NB4 (cell line): ENCODE results near the gene C2CD4A.

Experiments used
- DNase-seq: peaks from one replicate; pipeline ENCODE4 v3.0.0; 2010; ENCODE audit warnings: low read depth
- H3K4me3 ChIP-seq: one replicate; pipeline ENCODE4 v1.5.1; 2011; ENCODE audit warnings: mild to moderate bottlenecking, low read depth, low read length, moderate library complexity
- CTCF ChIP-seq: IDR thresholded peaks from one replicate; pipeline ENCODE4 v1.5.1; 2012; ENCODE audit warnings: low read depth, low read length
- MAX ChIP-seq: IDR thresholded peaks from 2 replicates; pipeline ENCODE4 v1.6.1; 2011; ENCODE audit warnings: low read depth, low read length
- MYC ChIP-seq: IDR thresholded peaks from 2 replicates; pipeline ENCODE4 v1.6.1; 2011; ENCODE audit warnings: low read depth, low read length
- POLR2A ChIP-seq: IDR thresholded peaks from 2 replicates; pipeline ENCODE4 v1.6.1; 2011; ENCODE audit warnings: mild to moderate bottlenecking; ENCODE audit not compliant: insufficient read length; ENCODE audit errors: extremely low read depth

The C2CD4A gene

GRCh38 chr15:62068071-62068809 lies 1.5 kb downstream of the C2CD4A start:
- no peak overlapping the region for H3K4me3 ChIP-seq
- peak; percentile 81 for DNase-seq
- TF ChIP-seq CTCF = no peak
- no peak for TF ChIP-seq MAX
- TF ChIP-seq POLR2A = no peak
- no peak for TF ChIP-seq MYC

DNA sequence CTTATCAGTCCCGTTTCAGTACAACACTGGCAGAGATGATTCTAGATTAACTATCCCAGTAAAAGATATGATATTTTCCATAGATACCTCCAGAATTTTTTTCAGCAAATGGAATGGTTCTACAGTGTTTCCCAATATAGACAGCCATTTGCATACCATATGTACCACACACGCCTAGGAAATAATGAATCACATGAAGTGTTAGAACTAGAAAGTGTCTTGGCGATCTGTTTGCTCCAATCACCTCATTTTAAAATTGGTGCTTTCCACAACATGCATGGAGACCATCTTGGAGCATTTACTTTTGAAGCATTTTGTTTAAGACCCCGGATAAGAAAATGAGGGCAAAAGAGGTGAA lies 2.0 kb downstream of the C2CD4A start:
- no peak overlapping the region for H3K4me3 ChIP-seq

GRCh38 chr15:62069551-62069950 lies 2.8 kb downstream of the C2CD4A start:
- no peak overlapping the region for H3K4me3 ChIP-seq
- no peak for DNase-seq
- TF ChIP-seq CTCF (no peak), MYC (no peak), MAX (no peak), POLR2A (no peak)

More for the DNA sequence above, 2.0 kb downstream of the C2CD4A start:
- TF ChIP-seq CTCF (no peak), MAX (no peak), POLR2A (no peak), MYC (no peak)
- no peak for DNase-seq

- DNase-seq = peak; percentile 56
- no peak overlapping the region for H3K4me3 ChIP-seq
- TF ChIP-seq MAX (no peak), CTCF (peak; percentile 39), MYC (no peak)
These were observed 5.0 kb downstream of the C2CD4A start for GRCh38 chr15:62071711-62072308.

DNA sequence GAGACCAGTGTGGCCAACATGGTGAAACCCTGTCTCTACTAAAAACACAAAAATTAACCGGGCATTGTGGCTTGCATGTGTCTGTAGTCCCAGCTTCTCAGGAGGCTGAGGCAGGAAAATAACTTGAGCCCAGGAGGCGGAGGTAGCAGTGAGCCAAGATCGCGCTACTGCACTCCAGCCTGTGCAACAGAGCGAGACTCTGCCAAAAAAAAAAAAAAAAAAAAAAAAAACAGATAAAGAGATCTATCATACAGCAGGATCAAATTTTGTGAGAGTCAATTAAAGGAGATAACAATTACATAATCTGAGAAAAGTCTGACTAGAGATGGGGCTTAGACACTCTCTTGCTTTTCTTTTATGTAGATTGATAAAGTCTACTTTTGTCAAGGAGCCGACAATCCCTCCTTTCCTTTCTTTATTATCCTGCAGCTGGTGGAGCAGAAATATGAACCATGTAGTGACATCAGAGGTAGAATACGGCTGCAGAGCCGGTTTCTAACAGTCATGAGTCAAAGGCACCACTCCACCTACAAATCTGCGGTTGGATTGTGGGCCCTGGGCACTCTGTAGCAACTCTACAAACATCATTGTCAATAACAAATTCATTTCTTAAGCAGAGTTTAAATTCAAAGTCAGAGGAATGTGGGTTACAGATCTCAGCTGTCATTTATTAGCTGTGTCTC lies 9.0 kb downstream of the C2CD4A start:
- no peak for TF ChIP-seq CTCF
- TF ChIP-seq MAX = no peak
- TF ChIP-seq POLR2A = no peak
- no peak for TF ChIP-seq MYC
- DNase-seq = no peak
- no peak overlapping the region for H3K4me3 ChIP-seq
